Measurements from ENCODE around the gene KCNMB2. TPM values are rescaled to one million over a fixed set of nuclear protein-coding genes. Genes with fewer than 3 reads are reported as not detected.
"Not testable (repeated sequence)": the region's sequence is repeated elsewhere in the genome, so short reads cannot be mapped to it uniquely, and the experiment has no call there.

KCNMB2 gene
- total RNA-seq, 1 donor, result not detected

GRCh38 chr3:178513546-178514380, 22.5 kb upstream of the KCNMB2 start:
- Histone ChIP-seq H3K4me1 (ENCODE audit: insufficient read depth, low read length) (no peaks in the 10 kb centered on the region), H3K9me3 (ENCODE audit: low read depth, low read length) (no peaks in the 10 kb centered on the region), H3K27me3 (ENCODE audit: insufficient read depth, low read length) (no peaks in the 10 kb centered on the region), H3K4me3 (ENCODE audit: low read length) (no peak overlapping the region)

GRCh38 chr3:178514401-178514800, 21.8 kb upstream of the KCNMB2 start:
- no peaks in the 10 kb centered on the region for H3K27me3 ChIP-seq (ENCODE audit: insufficient read depth, low read length)
- no peak overlapping the region for H3K4me3 ChIP-seq (ENCODE audit: low read length)
- H3K4me1 ChIP-seq (ENCODE audit: insufficient read depth, low read length), result no peaks in the 10 kb centered on the region
- no peaks in the 10 kb centered on the region for H3K9me3 ChIP-seq (ENCODE audit: low read depth, low read length)

GRCh38 chr3:178515076-178515744, 21.0 kb upstream of the KCNMB2 start:
- H3K4me1 ChIP-seq (ENCODE audit: insufficient read depth, low read length); H3K27me3 ChIP-seq (ENCODE audit: insufficient read depth, low read length); H3K4me3 ChIP-seq (ENCODE audit: low read length); H3K9me3 ChIP-seq (ENCODE audit: low read depth, low read length): not testable (repeated sequence)

- Histone ChIP-seq H3K4me1 (ENCODE audit: insufficient read depth, low read length) (no peaks in the 10 kb centered on the region), H3K27me3 (ENCODE audit: insufficient read depth, low read length) (no peaks in the 10 kb centered on the region), H3K4me3 (ENCODE audit: low read length) (no peak overlapping the region), H3K9me3 (ENCODE audit: low read depth, low read length) (no peaks in the 10 kb centered on the region)
Measured at GRCh38 chr3:178517665-178518334, 18.4 kb upstream of the KCNMB2 start.

DNA sequence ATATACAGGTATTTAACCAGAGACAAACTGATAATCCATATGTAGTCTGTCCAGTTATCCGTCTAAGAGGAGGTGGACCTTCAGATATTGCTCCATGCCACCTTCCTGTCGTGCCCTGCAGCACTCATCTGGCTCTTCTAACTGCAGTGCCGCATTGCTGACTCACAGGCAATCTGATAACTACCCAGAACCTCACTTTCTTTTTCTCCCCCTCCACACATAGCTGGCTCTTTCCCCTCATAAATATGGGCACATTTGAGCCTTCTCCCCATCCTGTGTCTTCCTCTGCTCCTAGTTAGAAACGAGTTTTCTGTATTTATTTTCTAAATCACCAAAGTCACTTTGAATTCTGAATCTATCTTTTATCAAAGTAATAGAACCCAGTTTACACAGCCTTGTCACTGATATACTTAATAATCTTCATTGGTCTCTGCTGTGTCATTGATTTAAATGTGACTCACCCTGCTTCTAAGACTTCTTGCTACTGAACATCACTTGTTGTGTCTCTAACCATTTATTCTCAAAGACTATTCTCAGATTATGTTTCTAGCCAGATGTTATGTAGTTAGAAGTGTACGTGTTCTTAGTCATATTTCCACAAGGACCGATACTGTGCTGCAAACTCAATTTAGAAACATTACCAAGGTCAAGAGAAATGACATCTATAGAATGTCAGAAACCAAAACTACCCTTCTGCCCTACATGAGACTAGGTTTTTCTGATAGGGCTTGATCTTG, 17.4 kb upstream of the KCNMB2 start:
- Histone ChIP-seq H3K27me3 (ENCODE audit: insufficient read depth, low read length) (no peaks in the 10 kb centered on the region), H3K9me3 (ENCODE audit: low read depth, low read length) (no peaks in the 10 kb centered on the region)

DNA sequence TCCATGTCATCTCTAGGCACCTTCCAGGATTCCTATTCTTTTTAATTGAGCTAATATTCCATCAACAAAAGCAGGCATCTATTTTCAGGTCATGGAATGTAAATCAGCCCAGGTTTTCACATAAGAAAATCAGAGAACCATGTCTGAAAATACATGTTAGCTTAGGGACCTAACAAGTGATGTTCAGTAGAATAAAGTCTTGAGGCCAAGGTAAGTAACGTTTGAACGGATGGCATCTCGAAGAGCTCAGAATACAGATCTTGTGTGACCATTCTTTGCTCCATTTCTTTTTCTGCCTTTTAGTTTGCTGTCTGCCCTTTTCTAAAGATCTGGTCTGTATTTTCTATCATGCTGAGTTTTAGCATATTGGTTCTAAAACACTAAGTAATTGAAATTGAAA, 16.5 kb upstream of the KCNMB2 start:
- H3K27me3 ChIP-seq (ENCODE audit: insufficient read depth, low read length), result no peaks in the 10 kb centered on the region
- H3K9me3 ChIP-seq (ENCODE audit: low read depth, low read length), result no peaks in the 10 kb centered on the region
- no peak overlapping the region for H3K4me3 ChIP-seq (ENCODE audit: low read length)
- no peaks in the 10 kb centered on the region for H3K4me1 ChIP-seq (ENCODE audit: insufficient read depth, low read length)

More for the DNA sequence above, 17.4 kb upstream of the KCNMB2 start:
- Histone ChIP-seq H3K4me1 (ENCODE audit: insufficient read depth, low read length) (no peaks in the 10 kb centered on the region), H3K4me3 (ENCODE audit: low read length) (no peak overlapping the region)

DNA sequence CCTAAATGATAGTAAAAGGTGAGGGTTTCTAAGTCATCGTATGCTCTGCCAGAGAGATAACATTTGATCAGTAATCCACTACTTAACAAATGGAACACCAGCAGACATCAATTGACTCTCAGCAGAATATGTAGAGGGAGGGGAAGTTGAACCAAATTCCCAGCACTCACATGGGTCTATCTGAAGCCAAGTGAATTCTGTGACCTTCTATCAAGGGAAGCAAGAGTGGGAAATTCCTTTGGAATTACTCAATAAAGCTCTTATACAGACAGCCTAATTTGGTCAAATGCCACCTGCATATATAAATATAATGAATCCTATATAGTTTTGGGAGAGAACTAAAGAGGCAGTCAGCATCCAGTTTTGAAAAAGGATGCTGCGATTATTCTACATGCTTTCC, 15.8 kb upstream of the KCNMB2 start:
- H3K4me3 ChIP-seq (ENCODE audit: low read length), result no peak overlapping the region
- no peaks in the 10 kb centered on the region for H3K9me3 ChIP-seq (ENCODE audit: low read depth, low read length)
- no peaks in the 10 kb centered on the region for H3K4me1 ChIP-seq (ENCODE audit: insufficient read depth, low read length)
- no peaks in the 10 kb centered on the region for H3K27me3 ChIP-seq (ENCODE audit: insufficient read depth, low read length)

DNA sequence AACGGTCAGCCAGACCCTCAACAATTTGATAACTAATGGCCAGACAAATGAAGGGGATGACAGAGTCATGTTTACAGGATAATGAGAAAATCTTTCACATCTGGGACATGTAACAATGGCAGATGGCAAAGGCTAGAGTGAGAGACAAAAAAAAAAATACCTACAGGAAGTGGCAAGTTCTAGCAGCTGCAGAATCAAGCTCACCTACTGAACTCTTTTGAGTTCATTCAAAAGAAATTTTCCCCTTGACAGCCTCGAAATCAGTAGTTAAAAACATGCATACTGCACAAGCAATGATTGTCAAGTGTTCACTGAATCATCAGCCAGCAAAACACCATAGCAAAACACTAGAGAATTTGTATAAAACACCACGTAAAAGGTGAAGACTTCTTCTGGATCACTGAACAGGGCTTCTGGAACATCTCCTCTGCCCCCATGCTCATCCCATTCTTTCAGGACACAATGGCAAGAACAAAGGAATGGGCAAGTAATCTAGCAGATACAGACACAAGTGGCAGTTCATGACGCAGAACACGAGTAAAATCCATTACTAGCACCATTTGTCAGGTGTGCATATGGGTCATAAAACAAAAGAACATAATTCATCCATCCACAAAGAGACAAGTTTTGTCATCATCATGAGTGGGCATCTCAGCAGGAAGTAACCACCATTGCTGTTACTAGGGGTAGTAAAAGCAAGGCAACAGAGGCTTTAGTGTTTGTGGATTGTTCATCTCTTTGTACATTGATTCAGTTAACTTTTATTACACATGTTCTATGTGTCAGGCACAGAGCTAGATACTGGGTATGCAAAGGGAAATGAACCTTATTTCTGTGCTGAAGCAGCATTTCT, 13.8 kb upstream of the KCNMB2 start:
- H3K4me1 ChIP-seq (ENCODE audit: insufficient read depth, low read length), result no peaks in the 10 kb centered on the region
- no peak overlapping the region for H3K4me3 ChIP-seq (ENCODE audit: low read length)
- no peaks in the 10 kb centered on the region for H3K27me3 ChIP-seq (ENCODE audit: insufficient read depth, low read length)
- H3K9me3 ChIP-seq (ENCODE audit: low read depth, low read length), result no peaks in the 10 kb centered on the region

DNA sequence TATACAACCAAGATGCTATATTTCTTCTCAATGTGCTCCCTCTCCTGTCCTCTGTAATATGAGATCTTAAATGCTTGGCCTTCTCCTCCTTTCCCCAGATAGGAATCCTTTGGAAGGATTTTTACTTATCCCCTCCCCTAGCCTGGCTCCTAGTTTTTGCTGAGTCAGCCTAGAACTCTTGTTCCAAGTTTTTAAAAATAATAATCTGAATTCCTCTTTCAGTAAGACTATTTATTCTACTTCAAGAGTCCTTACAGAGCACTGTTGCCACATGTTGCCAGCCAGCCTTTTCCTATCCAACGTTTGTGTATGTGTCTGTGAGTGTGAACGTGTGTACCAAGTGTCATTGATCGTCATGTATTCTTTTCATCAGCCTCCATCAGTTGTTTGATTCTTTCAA, 11.0 kb upstream of the KCNMB2 start:
- H3K9me3 ChIP-seq (ENCODE audit: low read depth, low read length), result no peaks in the 10 kb centered on the region
- H3K27me3 ChIP-seq (ENCODE audit: insufficient read depth, low read length), result no peaks in the 10 kb centered on the region
- no peak overlapping the region for H3K4me3 ChIP-seq (ENCODE audit: low read length)
- no peaks in the 10 kb centered on the region for H3K4me1 ChIP-seq (ENCODE audit: insufficient read depth, low read length)

DNA sequence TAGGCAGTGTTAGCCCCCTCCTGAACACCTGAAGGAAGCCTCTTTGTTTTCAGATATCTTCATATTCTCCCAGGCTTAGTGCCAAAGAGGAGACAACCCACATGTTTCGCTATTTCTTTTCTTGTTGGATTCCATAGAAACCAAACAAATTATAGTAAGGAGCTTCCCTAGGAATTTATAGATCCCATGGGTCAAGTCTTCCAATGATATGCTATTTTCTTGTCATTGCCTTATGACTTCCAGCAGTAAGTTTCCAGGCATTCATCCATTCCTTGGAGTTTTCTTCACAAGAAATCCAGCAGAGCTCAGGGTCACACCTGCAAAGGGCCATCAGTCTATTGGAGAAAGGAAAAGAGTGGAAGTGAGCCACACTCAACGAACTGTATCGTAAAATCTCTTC, 9.9 kb upstream of the KCNMB2 start:
- no peaks in the 10 kb centered on the region for H3K27me3 ChIP-seq (ENCODE audit: insufficient read depth, low read length)
- H3K9me3 ChIP-seq (ENCODE audit: low read depth, low read length), result no peaks in the 10 kb centered on the region
- H3K4me3 ChIP-seq (ENCODE audit: low read length), result no peak overlapping the region
- H3K4me1 ChIP-seq (ENCODE audit: insufficient read depth, low read length), result no peaks in the 10 kb centered on the region

DNA sequence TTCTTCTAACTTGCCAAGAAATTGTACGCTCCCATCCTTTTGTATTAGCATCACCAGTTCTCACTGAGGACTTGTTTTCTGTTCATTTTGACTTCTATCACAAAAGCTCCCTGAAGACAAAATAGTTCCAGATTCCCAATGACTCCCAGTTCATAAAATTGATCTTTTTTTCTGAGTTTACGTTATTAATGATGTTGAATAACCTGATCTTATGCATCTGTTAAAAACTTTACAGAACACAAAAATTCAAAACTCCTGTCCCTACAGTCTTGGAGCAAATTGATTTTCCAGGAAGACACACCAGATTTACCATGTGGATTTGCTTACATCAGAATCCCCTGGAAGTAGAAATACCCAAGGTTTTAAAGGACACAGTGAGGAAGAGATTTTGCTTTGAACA, 8.3 kb upstream of the KCNMB2 start:
- no peaks in the 10 kb centered on the region for H3K4me1 ChIP-seq (ENCODE audit: insufficient read depth, low read length)
- no peaks in the 10 kb centered on the region for H3K27me3 ChIP-seq (ENCODE audit: insufficient read depth, low read length)
- H3K4me3 ChIP-seq (ENCODE audit: low read length), result no peak overlapping the region
- no peaks in the 10 kb centered on the region for H3K9me3 ChIP-seq (ENCODE audit: low read depth, low read length)

DNA sequence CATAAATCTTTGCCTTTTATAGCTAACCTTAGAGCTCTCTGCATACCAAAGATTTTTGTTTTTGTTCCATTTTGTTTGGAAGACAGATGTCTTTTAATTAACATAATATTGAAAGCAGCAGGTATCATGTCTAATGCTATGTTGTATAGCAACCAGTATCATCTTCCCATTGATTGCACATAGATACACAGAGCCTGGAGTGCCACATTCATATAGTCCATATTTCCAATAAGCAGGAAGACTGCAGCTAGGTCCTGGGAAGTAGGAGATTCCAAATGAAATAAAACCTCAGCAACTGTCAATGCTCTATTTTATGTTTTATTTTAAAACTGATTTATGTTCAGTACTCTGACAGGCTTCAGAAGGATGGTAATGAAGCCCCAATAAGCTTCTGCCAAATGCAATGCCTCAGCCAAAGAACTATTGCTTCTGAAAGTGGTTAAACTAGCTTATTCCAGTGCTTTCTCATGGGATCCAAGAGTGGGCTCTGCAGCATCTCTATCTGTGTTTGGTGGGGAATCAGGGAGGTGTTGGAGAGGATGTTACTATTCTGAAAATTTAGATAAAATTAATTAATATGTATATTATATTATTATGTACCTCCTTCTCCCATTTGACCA, 6.5 kb upstream of the KCNMB2 start:
- no peaks in the 10 kb centered on the region for H3K9me3 ChIP-seq (ENCODE audit: low read depth, low read length)
- no peaks in the 10 kb centered on the region for H3K27me3 ChIP-seq (ENCODE audit: insufficient read depth, low read length)
- H3K4me1 ChIP-seq (ENCODE audit: insufficient read depth, low read length), result no peaks in the 10 kb centered on the region
- no peak overlapping the region for H3K4me3 ChIP-seq (ENCODE audit: low read length)

- Histone ChIP-seq H3K27me3 (ENCODE audit: insufficient read depth, low read length) (peaks cover 10% of the 10 kb centered on the region), H3K9me3 (ENCODE audit: low read depth, low read length) (no peaks in the 10 kb centered on the region), H3K4me1 (ENCODE audit: insufficient read depth, low read length) (no peaks in the 10 kb centered on the region), H3K4me3 (ENCODE audit: low read length) (no peak overlapping the region)
Measured at GRCh38 chr3:178532476-178532875, 3.8 kb upstream of the KCNMB2 start.

All from mononuclear cell (primary cell).